Mesenchymal stem cell (in vitro differentiated cells and primary cell): Measurements from ENCODE around the gene THBS3.
"Not testable (repeated sequence)": the region's sequence is repeated elsewhere in the genome, so short reads cannot be mapped to it uniquely, and the experiment has no call there.

ENCODE experiments used
- DNase-seq: peaks from one replicate; pipeline ENCODE4 v3.0.0-alpha.2; 2013
- H2AFZ ChIP-seq: one replicate; pipeline ENCODE4 v1.6.1; 2013; ENCODE audit warnings: low read depth, mild to moderate bottlenecking, control low read depth, inconsistent platforms, low read length, moderate library complexity
- H2AK5ac ChIP-seq: 2 replicates; pipeline ENCODE4 v1.6.1; 2013; ENCODE audit warnings: low read length, moderate library complexity, mild to moderate bottlenecking, inconsistent platforms; ENCODE audit not compliant: severe bottlenecking
- H2BK120ac ChIP-seq: one replicate; pipeline ENCODE4 v1.6.1; 2013; ENCODE audit warnings: low read depth, mild to moderate bottlenecking, inconsistent platforms, low read length, moderate library complexity
- H2BK12ac ChIP-seq, 2 experiments: one replicate each; pipeline ENCODE4 v1.6.1; 2013; ENCODE audit warnings: inconsistent platforms in 2 of 2, low read length in 2 of 2, mild to moderate bottlenecking in 2 of 2, moderate library complexity in 2 of 2, control low read depth in 1 of 2
- H2BK15ac ChIP-seq: one replicate; pipeline ENCODE4 v1.6.1; 2013; ENCODE audit warnings: mild to moderate bottlenecking, low read depth, inconsistent platforms; ENCODE audit not compliant: poor library complexity, severe bottlenecking
- H2BK5ac ChIP-seq: 2 replicates; pipeline ENCODE4 v1.6.1; 2013; ENCODE audit warnings: low read depth, mild to moderate bottlenecking, low read length, control low read depth, inconsistent platforms; ENCODE audit not compliant: poor library complexity, severe bottlenecking
- H3K14ac ChIP-seq, 2 experiments: one replicate each; pipeline ENCODE4 v1.6.1; 2013; ENCODE audit warnings: inconsistent platforms in 2 of 2, low read length in 2 of 2, control low read depth in 1 of 2, mild to moderate bottlenecking in 1 of 2, moderate library complexity in 1 of 2
- H3K18ac ChIP-seq, 2 experiments: one replicate each; pipeline ENCODE4 v1.6.1; 2013; ENCODE audit warnings: inconsistent platforms in 2 of 2, low read length in 2 of 2, control low read depth in 1 of 2, low read depth in 1 of 2, mild to moderate bottlenecking in 1 of 2
- H3K23ac ChIP-seq, 2 experiments: one replicate each; pipeline ENCODE4 v1.6.1; 2013; ENCODE audit warnings: inconsistent platforms in 2 of 2, low read length in 2 of 2, mild to moderate bottlenecking in 2 of 2, moderate library complexity in 2 of 2, control low read depth in 1 of 2
- H3K27ac ChIP-seq: 2 replicates; pipeline ENCODE4 v1.5.1; 2013; ENCODE audit warnings: mild to moderate bottlenecking, moderate library complexity, low read length, control low read depth, inconsistent platforms; ENCODE audit not compliant: poor library complexity, severe bottlenecking
- H3K27me3 ChIP-seq, 2 experiments: 2 replicates each; pipeline versions ENCODE4 v1.6.1 to v1.7.0; 2013; ENCODE audit warnings: low read length in 2 of 2, mild to moderate bottlenecking in 2 of 2, moderate library complexity in 2 of 2, control low read depth in 1 of 2, inconsistent platforms in 1 of 2; ENCODE audit not compliant: control insufficient read depth in 1 of 2, insufficient read depth in 1 of 2
- H3K36me3 ChIP-seq, 2 experiments: 2 replicates each; pipeline versions ENCODE4 v1.6.1 to v1.7.0; 2013; ENCODE audit warnings: low read length in 2 of 2, control low read depth in 1 of 2, inconsistent platforms in 1 of 2, low read depth in 1 of 2, mild to moderate bottlenecking in 1 of 2; ENCODE audit not compliant: insufficient read depth in 2 of 2, control insufficient read depth in 1 of 2
- H3K4ac ChIP-seq, 2 experiments: one replicate each; pipeline ENCODE4 v1.6.1; 2013; ENCODE audit warnings: inconsistent platforms in 2 of 2, low read length in 2 of 2, mild to moderate bottlenecking in 2 of 2, moderate library complexity in 2 of 2, control low read depth in 1 of 2, low read depth in 1 of 2
- H3K4me1 ChIP-seq: 2 replicates; pipeline ENCODE4 v1.6.1; 2013; ENCODE audit warnings: low read depth, low read length, control low read depth; ENCODE audit not compliant: control insufficient read depth, insufficient read depth
- H3K4me2 ChIP-seq: 2 replicates; pipeline ENCODE4 v1.6.1; 2013; ENCODE audit warnings: low read length, mild to moderate bottlenecking, inconsistent platforms; ENCODE audit not compliant: poor library complexity, severe bottlenecking
- H3K4me3 ChIP-seq, 2 experiments: 2 replicates each; pipeline versions ENCODE4 v1.5.1 to v1.7.0; 2013; ENCODE audit warnings: low read length in 2 of 2, mild to moderate bottlenecking in 2 of 2, control low read depth in 1 of 2, low read depth in 1 of 2; ENCODE audit not compliant: insufficient read depth in 1 of 2
- H3K79me1 ChIP-seq: replicated peaks from 2 replicates; pipeline ENCODE4 v1.6.1; 2013; ENCODE audit warnings: mild to moderate bottlenecking, control low read depth, low read length, inconsistent platforms; ENCODE audit not compliant: poor library complexity, severe bottlenecking
- H3K9ac ChIP-seq: 2 replicates; pipeline ENCODE4 v1.7.0; 2013; ENCODE audit warnings: mild to moderate bottlenecking, low read length, moderate library complexity
- H3K9me3 ChIP-seq: 2 replicates; pipeline ENCODE4 v1.7.0; 2013; ENCODE audit warnings: mild to moderate bottlenecking, low read length; ENCODE audit not compliant: control insufficient read depth
- H4K8ac ChIP-seq: one replicate; pipeline ENCODE4 v1.6.1; 2013; ENCODE audit warnings: inconsistent platforms, mild to moderate bottlenecking, low read length, moderate library complexity
- H4K91ac ChIP-seq: one replicate; pipeline ENCODE4 v1.6.1; 2013; ENCODE audit warnings: mild to moderate bottlenecking, low read length, inconsistent platforms
- WGBS: methylation state at CpG from one replicate; pipeline ENCODE4 v1.1.7; 2013; ENCODE audit warnings: mixed read lengths; 5-methylcytosine and 5-hydroxymethylcytosine counted together

Gene THBS3

DNA sequence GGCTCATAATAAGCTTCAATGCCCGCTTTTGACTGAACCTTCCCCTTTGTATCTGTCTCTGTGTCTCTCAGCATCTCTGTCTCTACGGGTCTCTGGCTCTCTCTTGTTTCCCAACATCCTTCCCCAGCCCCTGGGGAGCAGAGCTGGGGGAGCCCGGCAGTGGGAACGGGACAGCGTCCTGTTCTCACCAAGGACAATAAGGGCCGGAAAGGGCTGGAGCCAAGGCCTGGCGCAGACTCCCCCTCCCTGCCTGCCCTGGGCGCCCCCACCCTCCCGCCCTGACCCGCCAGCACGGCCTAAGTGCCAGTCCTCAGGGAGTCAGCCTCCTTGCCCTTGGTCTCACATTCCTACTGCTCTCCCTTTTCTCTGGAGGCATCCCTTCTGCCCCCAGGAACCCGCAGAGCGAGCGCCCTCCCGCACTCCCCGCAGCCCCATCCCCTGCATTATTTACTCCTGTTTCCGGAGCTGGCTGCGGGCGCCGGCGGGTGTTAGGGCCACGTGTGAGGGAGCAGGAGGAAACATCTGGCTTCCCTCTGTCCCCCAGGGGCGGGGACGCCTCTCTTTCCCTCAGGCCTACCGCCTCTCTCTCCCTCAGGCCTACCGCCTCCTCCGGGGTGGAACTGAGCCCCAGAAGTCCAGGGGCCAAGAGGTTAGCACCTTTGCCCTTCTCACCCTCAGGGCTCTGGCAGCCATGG, 41.1 kb downstream of the THBS3 start:
- no peak overlapping the region for H2BK12ac ChIP-seq
- no peaks in the 10 kb centered on the region for H3K9me3 ChIP-seq
- no peak overlapping the region for H2AFZ ChIP-seq

GRCh38 chr1:155166051-155166470, 41.6 kb downstream of the THBS3 start:
- Histone ChIP-seq H2BK12ac (no peak overlapping the region), H2AFZ (no peak overlapping the region), H3K36me3 (peaks cover 21 to 27% of the 10 kb centered on the region in 2 experiments), H3K9ac (no peak overlapping the region), H3K4me3 (no peak overlapping the region), H3K14ac (no peak overlapping the region), H3K27ac (no peak overlapping the region), H2AK5ac (no peak overlapping the region), H3K4ac (no peak overlapping the region), H3K27me3 (peaks cover 16 to 17% of the 10 kb centered on the region in 2 experiments), H3K4me2 (no peak overlapping the region), H2BK15ac (no peak overlapping the region), H4K8ac (peak overlapping the region; percentile 42), H3K18ac (no peak overlapping the region), H4K91ac (no peak overlapping the region), H2BK5ac (no peak overlapping the region), H2BK120ac (no peak overlapping the region), H3K9me3 (no peaks in the 10 kb centered on the region), H3K23ac (no peak overlapping the region), H3K79me1 (peaks cover 9% of the 10 kb centered on the region), H3K4me1 (peaks cover 5% of the 10 kb centered on the region)
- 66% methylated on average over 8 of the region's 8 CpGs for WGBS
- no peak for DNase-seq

More for the DNA sequence above, 41.1 kb downstream of the THBS3 start:
- peak overlapping the region; percentile 0 for H2BK120ac ChIP-seq
- peaks cover 9% of the 10 kb centered on the region for H3K79me1 ChIP-seq
- no peak overlapping the region for H3K4me2 ChIP-seq
- no peak overlapping the region for H3K9ac ChIP-seq
- H2BK5ac ChIP-seq = no peak overlapping the region
- H2BK15ac ChIP-seq = no peak overlapping the region
- no peak overlapping the region for H3K14ac ChIP-seq
- H4K8ac ChIP-seq = no peak overlapping the region
- H3K4ac ChIP-seq = no peak overlapping the region
- peak; percentile 39 for DNase-seq
- peaks cover 16 to 17% of the 10 kb centered on the region in 2 experiments for H3K27me3 ChIP-seq
- H3K4me1 ChIP-seq = peaks cover 5% of the 10 kb centered on the region
- WGBS = 33% methylated on average over 25 of the region's 27 CpGs
- H3K4me3 ChIP-seq = no peak overlapping the region
- no peak overlapping the region for H3K27ac ChIP-seq
- H2AK5ac ChIP-seq = no peak overlapping the region
- no peak overlapping the region for H4K91ac ChIP-seq
- peaks cover 23 to 32% of the 10 kb centered on the region in 2 experiments for H3K36me3 ChIP-seq
- H3K18ac ChIP-seq = no peak overlapping the region
- peak overlapping the region in 1 of 2 experiments; percentile 53 for H3K23ac ChIP-seq

- not testable (repeated sequence) for H4K8ac ChIP-seq, H3K14ac ChIP-seq, H3K79me1 ChIP-seq, H3K4ac ChIP-seq, H3K9me3 ChIP-seq, DNase-seq, H4K91ac ChIP-seq, H3K18ac ChIP-seq, H2AK5ac ChIP-seq, H3K9ac ChIP-seq, H3K4me1 ChIP-seq, H3K4me2 ChIP-seq, H2BK5ac ChIP-seq, H2BK120ac ChIP-seq, H3K23ac ChIP-seq, H2BK12ac ChIP-seq, H2BK15ac ChIP-seq, H2AFZ ChIP-seq, H3K4me3 ChIP-seq, H3K27ac ChIP-seq
- H3K27me3 ChIP-seq = peaks cover 17 to 23% of the 10 kb centered on the region in 2 experiments
- H3K36me3 ChIP-seq = peaks cover 12 to 14% of the 10 kb centered on the region in 2 experiments
- 92% methylated on average over 9 of the region's 11 CpGs for WGBS
Observed at GRCh38 chr1:155164625-155165024, 43.1 kb downstream of the THBS3 start.

GRCh38 chr1:155163785-155164184, 43.9 kb downstream of the THBS3 start:
- H3K9ac ChIP-seq, H2BK15ac ChIP-seq, H3K23ac ChIP-seq, H3K14ac ChIP-seq, H3K9me3 ChIP-seq, H2BK5ac ChIP-seq, H3K27ac ChIP-seq, H2AFZ ChIP-seq, H2BK120ac ChIP-seq, H3K18ac ChIP-seq, H3K4me2 ChIP-seq, H3K36me3 ChIP-seq, H2BK12ac ChIP-seq, DNase-seq, H3K79me1 ChIP-seq, H4K91ac ChIP-seq, H3K4me3 ChIP-seq, H2AK5ac ChIP-seq, H3K4me1 ChIP-seq, H3K4ac ChIP-seq, H4K8ac ChIP-seq: not testable (repeated sequence)
- peaks cover 20 to 23% of the 10 kb centered on the region in 2 experiments for H3K27me3 ChIP-seq
- 100% methylated on average over 3 of the region's 4 CpGs for whole genome bisulfite sequencing
